Suprapubic skin (tissue), 4 donors: ENCODE measurements around the gene SLC30A2. TPM values are rescaled to one million over a fixed set of nuclear protein-coding genes. Genes with fewer than 3 reads are reported as not detected.

Source experiments
- DNase-seq, 2 donors: peaks; one replicate each; pipeline ENCODE4 v3.0.0-alpha.2; 2019; ENCODE audit warnings: low spot score in 2 of 2
- H3K27ac ChIP-seq: fragments of 200-600 bp; sonication (generic); one replicate; pipeline ENCODE4 v1.5.1; 2019
- H3K27me3 ChIP-seq: fragments of 200-600 bp; sonication (generic); one replicate; pipeline ENCODE4 v1.5.1; 2019
- H3K36me3 ChIP-seq: fragments of 200-600 bp; sonication (generic); one replicate; pipeline ENCODE4 v1.5.1; 2019
- H3K4me1 ChIP-seq: fragments of 200-600 bp; sonication (generic); one replicate; pipeline ENCODE4 v1.5.1; 2019
- H3K4me3 ChIP-seq: fragments of 200-600 bp; sonication (generic); one replicate; pipeline ENCODE4 v1.5.1; 2019; ENCODE audit warnings: mild to moderate bottlenecking
- H3K9me3 ChIP-seq: fragments of 200-600 bp; sonication (generic); one replicate; pipeline ENCODE4 v1.5.1; 2019
- CTCF ChIP-seq, 2 donors: fragments of 200-600 bp in 1 of 2; fragments of 450-650 bp in 1 of 2; sonication (generic) in 1 of 2; IDR thresholded peaks; one replicate each; pipeline ENCODE4 v1.5.1; 2016 to 2019; ENCODE audit warnings: antibody characterized with exemption in 2 of 2, mild to moderate bottlenecking in 1 of 2, moderate library complexity in 1 of 2
- EP300 ChIP-seq: sonication (generic); formaldehyde crosslinking; IDR thresholded peaks from one replicate; pipeline ENCODE4 v1.6.1; 2017; ENCODE audit warnings: antibody characterized with exemption
- POLR2A ChIP-seq, 2 donors: fragments of 450-650 bp; IDR thresholded peaks; one replicate each; pipeline ENCODE4 v1.6.1; 2017; ENCODE audit warnings: antibody characterized with exemption in 2 of 2, mild to moderate bottlenecking in 2 of 2, moderate library complexity in 2 of 2
- POLR2AphosphoS5 ChIP-seq, 3 donors: sonication (generic); formaldehyde crosslinking; IDR thresholded peaks; one replicate each; pipeline ENCODE4 v1.6.1; 2017; ENCODE audit warnings: antibody characterized with exemption in 3 of 3
- WGBS: methylation state at CpG from one replicate; pipeline ENCODE4 v1.1.5; 2018; 5-methylcytosine and 5-hydroxymethylcytosine counted together
- total RNA-seq, 4 donors: library from RNA; depleted of rRNA; stranded (reverse); fragments of >200 nt; gene quantifications; one replicate each; pipeline ENCODE4 v1.1.0, GENCODE V29; 2016

The SLC30A2 gene
- total RNA-seq, 4 donors from 2014 or later = 0.15 to 2.0 (median 1.1) TPM

GRCh38 chr1:26090893-26091292 lies 45.0 kb upstream of the SLC30A2 start:
- WGBS = 88% methylated on average over 3 of the region's 3 CpGs
- Histone ChIP-seq H3K27me3 (peaks cover 14% of the 10 kb centered on the region), H3K36me3 (no peaks in the 10 kb centered on the region), H3K4me3 (no peak overlapping the region), H3K4me1 (peaks cover 17% of the 10 kb centered on the region), H3K9me3 (no peaks in the 10 kb centered on the region), H3K27ac (no peak overlapping the region)
- TF ChIP-seq EP300 (no peak), POLR2A (IDR thresholded peaks at IDR 0.05) (no peak), POLR2AphosphoS5 (IDR thresholded peaks at IDR 0.05) (no peak), CTCF (IDR thresholded peaks at IDR 0.05) (no peak)
- no peak for DNase-seq

GRCh38 chr1:26089125-26089524 lies 43.2 kb upstream of the SLC30A2 start:
- peaks cover 14% of the 10 kb centered on the region for H3K27me3 ChIP-seq

GRCh38 chr1:26084844-26085243 lies 38.9 kb upstream of the SLC30A2 start:
- H3K9me3 ChIP-seq = no peaks in the 10 kb centered on the region
- WGBS = 76% methylated on average over 2 of the region's 2 CpGs
- H3K27me3 ChIP-seq = peaks cover 4% of the 10 kb centered on the region
- H3K4me3 ChIP-seq = no peak overlapping the region
- no peaks in the 10 kb centered on the region for H3K4me1 ChIP-seq
- no peaks in the 10 kb centered on the region for H3K36me3 ChIP-seq
- TF ChIP-seq POLR2AphosphoS5 (IDR thresholded peaks at IDR 0.05) = no peak
- TF ChIP-seq CTCF (IDR thresholded peaks at IDR 0.05) = no peak
- no peak for TF ChIP-seq POLR2A (IDR thresholded peaks at IDR 0.05)
- TF ChIP-seq EP300 = no peak
- no peak for DNase-seq
- no peak overlapping the region for H3K27ac ChIP-seq

More at GRCh38 chr1:26089125-26089524, 43.2 kb upstream of the SLC30A2 start:
- Histone ChIP-seq H3K4me1 (peaks cover 6% of the 10 kb centered on the region), H3K4me3 (no peak overlapping the region), H3K27ac (no peak overlapping the region), H3K9me3 (no peaks in the 10 kb centered on the region), H3K36me3 (no peaks in the 10 kb centered on the region)
- TF ChIP-seq POLR2A (IDR thresholded peaks at IDR 0.05) (no peak), CTCF (IDR thresholded peaks at IDR 0.05) (no peak), EP300 (no peak), POLR2AphosphoS5 (IDR thresholded peaks at IDR 0.05) (no peak)
- 95% methylated on average over 3 of the region's 3 CpGs for WGBS
- DNase-seq = no peak

- Histone ChIP-seq H3K4me1 (no peaks in the 10 kb centered on the region), H3K27ac (no peak overlapping the region), H3K27me3 (peaks cover 4% of the 10 kb centered on the region), H3K36me3 (no peaks in the 10 kb centered on the region), H3K4me3 (no peak overlapping the region), H3K9me3 (no peaks in the 10 kb centered on the region)
- no peak for DNase-seq
- 48% methylated on average over 2 of the region's 2 CpGs for WGBS
- TF ChIP-seq POLR2A (IDR thresholded peaks at IDR 0.05) (no peak), CTCF (IDR thresholded peaks at IDR 0.05) (no peak), POLR2AphosphoS5 (IDR thresholded peaks at IDR 0.05) (no peak), EP300 (no peak)
Measured at GRCh38 chr1:26084091-26084561, 38.2 kb upstream of the SLC30A2 start.

- H3K4me1 ChIP-seq = no peaks in the 10 kb centered on the region
- DNase-seq = no peak
- H3K27ac ChIP-seq = no peak overlapping the region
- 33% methylated on average over 5 of the region's 5 CpGs for WGBS
- H3K27me3 ChIP-seq = peaks cover 4% of the 10 kb centered on the region
- no peaks in the 10 kb centered on the region for H3K36me3 ChIP-seq
- H3K9me3 ChIP-seq = no peaks in the 10 kb centered on the region
- no peak overlapping the region for H3K4me3 ChIP-seq
- TF ChIP-seq POLR2AphosphoS5 (IDR thresholded peaks at IDR 0.05) = no peak
- no peak for TF ChIP-seq POLR2A (IDR thresholded peaks at IDR 0.05)
- no peak for TF ChIP-seq CTCF (IDR thresholded peaks at IDR 0.05)
- no peak for TF ChIP-seq EP300
Measured at GRCh38 chr1:26083208-26083607, 37.3 kb upstream of the SLC30A2 start.
